Hair follicular keratinocyte (primary cell): ENCODE measurements around the gene GNB3. TPM values are rescaled to one million over a fixed set of nuclear protein-coding genes. Genes with fewer than 3 reads are reported as not detected.

Experiments used
- total RNA-seq: library from RNA; depleted of rRNA; stranded (reverse); fragments of >200 nt; gene quantifications from 2 replicates; pipeline ENCODE4 v1.2.3, GENCODE V29; 2015

GNB3 gene
- total RNA-seq, result 0.47 and 0.49 TPM in 2 replicates

DNA sequence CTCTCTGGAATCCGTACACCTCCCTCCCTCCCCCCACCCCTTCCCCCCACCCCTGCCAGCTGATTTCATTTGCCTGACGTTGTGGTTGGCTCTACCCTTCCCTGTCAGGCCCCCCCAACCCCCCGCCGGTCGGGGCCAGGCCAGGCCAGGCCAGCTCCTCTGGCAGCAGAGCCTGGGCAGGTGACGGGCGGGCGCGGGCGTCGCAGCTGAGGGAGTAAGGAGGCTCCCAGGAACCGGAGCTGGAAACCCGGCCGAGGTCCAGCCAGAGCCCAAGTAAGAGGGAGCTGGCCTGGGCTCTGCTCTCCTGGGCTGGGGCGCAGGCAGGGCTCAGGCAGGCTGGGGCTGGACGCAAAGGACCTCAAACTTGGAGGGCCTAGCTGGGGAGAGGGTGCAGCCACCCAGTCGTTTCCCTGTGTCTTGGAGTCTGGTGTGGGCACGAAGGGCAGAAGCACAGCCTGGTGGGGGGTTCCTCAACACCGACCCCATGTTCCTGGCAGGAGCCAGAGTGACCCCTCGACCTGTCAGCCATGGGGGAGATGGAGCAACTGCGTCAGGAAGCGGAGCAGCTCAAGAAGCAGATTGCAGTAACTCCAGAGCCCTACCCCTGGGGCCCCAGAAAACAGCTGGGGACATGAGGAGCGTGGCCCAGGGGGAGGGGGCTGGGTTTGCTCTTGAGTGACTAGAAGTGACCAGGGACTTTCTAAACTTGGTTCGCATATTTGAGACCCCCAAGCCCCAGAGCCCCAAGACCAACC lies at the start of gene GNB3:
Gene GNB3 (plus strand): TSS at position 165 of the 755 bp plus-strand sequence. CDS start 363 bp downstream, at position 528.

DNA sequence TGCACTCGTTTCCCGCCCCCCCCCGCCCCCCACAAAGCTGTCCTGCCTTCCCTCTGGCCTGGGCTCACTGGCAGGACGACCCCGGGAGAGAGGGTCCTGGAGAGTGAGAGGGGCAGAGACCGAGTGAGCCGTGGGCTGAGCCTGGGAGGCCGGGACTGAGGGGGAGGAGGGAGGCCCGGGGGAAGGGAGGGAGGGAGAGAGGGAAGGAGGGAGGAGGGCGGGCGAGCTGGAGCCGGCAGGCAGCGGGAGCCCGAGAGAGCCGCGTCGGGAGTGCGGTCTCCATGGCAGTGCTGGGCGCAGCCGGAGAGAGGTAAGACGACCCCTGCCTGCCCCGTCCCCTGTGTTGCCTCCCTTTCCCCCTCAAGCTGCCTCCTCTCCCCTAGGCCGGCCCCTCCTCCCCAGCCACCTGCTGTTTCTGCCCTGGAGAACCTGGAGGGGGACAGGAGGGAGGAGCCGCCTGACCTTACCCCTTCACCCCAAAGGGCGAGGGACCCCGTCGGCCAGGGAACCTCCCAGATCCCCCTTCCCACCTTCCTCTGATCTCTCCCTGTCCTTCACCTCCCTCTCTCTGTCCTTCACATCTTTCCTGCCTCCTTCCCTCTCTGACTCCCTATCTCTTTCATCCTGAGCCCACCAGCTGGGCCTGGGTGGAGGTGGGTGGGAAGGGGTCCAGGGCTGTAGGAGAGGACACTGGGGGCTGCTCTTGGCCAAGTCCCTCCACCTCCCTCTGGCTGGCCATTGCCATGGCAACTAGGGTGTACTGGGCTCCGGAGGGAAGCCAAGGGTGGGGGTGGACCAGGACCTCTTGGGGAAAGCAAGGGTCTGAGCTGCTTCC lies 18.9 kb upstream of the GNB3 start, which contains the start of gene GPR162:
Gene GPR162 (plus strand): TSS at position 231 of the 835 bp plus-strand sequence. CDS start 2,078 bp downstream, outside the sequence.

DNA sequence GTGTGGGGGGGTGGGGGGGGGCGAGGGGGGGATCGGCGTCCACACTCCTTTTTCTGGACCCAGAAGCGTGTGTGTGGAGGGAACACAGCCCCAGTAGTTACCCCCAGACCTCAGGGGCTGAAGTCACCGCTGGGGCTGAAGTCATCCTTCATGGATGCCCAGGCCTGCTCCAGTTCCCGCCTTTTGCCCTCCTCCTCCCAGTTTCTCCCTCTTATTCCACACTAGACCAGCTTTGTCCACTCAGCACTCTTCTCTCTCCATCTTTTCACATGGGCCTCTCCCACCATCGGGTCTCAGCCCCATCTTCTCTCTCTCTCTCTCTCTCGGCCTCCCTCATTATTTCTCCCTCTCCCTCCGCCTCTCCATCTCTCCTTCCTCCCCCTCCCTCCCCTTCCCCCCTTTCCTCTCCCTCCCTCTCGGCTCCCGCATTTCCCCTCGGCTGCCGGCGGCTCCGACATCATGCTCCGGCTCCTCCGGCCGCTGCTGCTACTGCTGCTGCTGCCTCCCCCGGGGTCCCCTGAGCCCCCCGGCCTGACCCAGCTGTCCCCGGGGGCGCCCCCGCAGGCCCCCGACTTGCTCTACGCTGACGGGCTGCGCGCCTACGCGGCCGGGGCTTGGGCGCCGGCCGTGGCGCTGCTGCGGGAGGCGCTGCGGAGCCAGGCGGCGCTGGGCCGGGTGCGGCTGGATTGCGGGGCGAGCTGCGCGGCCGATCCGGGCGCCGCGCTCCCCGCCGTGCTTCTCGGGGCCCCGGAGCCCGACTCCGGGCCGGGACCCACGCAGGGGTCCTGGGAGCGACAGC lies 12.5 kb upstream of the GNB3 start, which contains the start of gene P3H3:
Gene P3H3 (plus strand): TSS at position 426 of the 799 bp plus-strand sequence. CDS start 34 bp downstream, at position 460.

DNA sequence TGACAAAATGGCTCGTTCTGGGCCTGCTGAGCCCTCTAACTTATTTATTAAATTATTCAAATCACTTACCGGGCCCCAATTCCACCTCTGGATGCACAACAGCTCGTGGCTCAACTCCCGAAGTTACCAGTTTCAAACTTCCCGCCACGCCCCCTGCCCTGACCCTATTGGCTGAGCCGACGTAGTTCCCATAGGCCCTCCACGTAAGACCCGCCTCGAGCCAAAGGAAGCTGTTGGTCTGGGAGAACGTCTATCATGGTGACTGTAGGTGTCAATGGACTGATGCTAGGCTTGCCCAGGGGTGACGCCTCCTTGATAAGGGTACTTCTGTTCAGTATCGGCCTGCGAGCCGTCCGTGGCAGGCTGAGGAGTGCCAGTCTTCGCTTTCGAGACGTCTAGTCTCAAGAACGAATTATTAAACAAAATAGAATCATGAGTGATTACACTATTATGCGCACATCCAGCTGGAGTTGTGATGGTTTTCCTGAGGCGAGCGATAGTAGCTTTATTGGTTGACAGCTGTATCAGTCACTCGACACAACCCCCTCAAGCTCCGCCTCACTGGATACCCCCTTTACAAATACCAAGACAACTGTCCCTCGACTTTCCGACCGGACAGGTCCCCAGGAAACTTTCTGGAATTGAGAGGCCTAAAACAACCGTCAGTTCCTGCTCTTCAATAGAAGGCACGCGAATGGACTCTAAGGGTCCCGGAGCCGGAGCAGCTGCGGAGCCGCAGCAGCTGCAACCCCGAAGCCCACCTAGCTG lies 10.6 kb downstream of the GNB3 start, which contains the start of gene CDCA3:
Gene CDCA3 (minus strand): TSS at position 134 of the 768 bp plus-strand sequence. CDS start 334 bp downstream, outside the sequence.

DNA sequence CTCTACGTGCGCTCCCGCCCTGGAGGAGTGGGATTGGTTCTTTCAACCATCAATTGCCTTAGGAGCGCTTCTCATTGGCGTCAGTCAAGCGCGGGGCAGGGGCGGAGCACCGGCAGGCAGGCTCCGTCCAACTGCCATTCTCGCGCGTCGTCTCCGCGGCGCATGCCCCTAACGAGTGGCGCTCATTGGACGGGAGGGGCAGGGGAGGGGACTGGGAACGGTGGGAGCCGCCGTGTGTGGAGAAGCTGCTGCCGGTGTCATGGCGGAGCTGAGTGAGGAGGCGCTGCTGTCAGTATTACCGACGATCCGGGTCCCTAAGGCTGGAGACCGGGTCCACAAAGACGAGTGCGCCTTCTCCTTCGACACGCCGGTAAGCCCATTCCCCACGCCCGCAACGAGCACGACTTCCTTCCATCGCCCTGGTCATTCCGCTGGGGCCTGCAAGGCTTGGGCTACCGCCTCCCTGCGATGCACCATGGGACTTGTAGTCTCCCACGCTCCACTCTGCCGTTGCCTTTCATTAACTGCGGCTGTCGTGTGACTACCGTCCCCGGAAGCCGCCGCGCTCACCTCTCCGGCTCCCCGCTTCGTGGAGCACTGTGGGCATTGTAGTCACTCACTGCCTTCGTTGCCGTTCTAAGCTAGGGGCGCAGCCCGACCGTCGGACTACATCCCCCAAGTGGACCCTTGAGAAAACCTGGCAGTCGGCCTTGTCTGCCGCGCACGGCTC lies 11.4 kb downstream of the GNB3 start, which contains the start of gene USP5:
Gene USP5 (plus strand): TSS at position 230 of the 730 bp plus-strand sequence. CDS start 30 bp downstream, at position 260.

DNA sequence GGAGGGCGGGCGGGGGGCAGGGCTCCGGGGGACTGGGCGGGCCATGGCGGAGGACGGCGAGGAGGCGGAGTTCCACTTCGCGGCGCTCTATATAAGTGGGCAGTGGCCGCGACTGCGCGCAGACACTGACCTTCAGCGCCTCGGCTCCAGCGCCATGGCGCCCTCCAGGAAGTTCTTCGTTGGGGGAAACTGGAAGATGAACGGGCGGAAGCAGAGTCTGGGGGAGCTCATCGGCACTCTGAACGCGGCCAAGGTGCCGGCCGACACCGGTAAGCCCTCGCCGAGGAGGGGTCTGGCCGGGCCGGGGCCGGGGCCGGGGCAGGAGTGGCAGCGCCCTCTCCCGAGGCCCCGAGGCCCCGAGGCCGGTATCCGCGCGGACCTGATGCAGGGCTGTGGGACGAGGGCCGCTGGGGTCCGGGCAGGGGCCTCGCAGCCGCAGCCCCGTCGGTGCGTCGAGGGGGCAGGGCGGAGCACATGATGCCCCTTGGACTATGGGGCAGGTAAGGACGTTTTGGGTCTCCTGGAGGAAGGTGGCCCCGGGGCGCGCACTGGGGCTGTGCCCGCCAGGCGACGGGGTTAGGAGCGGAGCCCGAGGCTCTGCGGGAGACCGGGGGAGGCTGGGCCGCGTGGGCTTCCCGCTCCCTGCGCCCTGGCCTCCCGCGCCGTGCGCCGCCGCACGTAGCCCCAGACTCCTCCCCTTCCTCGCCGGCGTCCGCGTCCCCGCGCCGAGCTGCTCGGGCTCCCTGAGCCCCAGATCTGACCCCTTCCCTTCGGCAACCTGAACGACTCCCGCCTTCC lies 26.9 kb downstream of the GNB3 start, which contains the start of gene TPI1:
Gene TPI1 (plus strand): TSS at position 119 of the 798 bp plus-strand sequence. CDS start 36 bp downstream, at position 155.

DNA sequence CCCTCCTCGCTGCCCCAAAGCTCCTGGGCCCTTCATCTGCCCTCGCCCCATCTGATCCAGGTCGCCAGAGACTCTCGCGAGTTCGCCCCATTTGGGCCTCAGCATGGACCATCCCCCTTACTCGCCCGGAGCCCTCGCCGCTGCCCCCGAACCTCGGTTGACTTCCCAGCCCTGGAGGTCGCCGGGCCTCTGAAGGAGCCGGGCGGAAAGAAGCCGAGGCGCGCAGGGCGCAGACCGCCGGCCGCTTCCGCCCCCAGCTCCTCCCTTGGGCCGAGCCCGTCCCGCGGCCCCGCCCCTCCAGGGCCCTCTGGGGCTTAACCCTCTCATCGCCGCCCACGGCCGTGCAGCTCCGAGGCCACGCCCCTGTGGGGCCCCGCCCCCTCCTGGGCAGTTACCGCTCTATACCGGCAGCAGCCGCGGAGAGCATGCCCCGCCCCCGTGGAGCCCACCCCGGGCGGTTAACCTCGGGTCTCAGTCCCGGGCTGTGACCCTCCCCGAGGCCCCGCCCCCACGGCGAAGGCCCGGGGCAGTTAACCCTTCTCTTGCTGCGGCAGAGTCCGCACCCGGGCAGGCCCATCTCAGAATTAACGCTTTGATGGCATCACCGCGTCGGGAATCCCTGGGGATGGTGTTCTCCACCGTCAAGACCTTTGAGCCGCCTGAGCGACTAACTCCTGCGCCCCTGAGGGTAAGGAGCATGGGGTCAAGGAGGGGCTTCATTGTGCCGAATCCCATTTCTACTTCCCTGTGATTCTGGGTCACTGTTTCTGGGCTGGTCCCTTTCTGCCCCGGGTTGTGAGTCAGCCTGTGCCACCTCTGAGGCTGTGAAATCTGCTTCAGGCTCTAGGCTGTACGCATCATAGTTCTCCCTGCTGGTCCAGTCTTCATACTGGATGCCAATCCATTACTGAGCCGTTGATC lies 32.6 kb downstream of the GNB3 start, which contains the start of gene SPSB2:
Gene SPSB2 (minus strand): TSS at position 210 of the 921 bp plus-strand sequence. CDS start 402 bp downstream, outside the sequence.

Other genes with a start within 250 kb of the GNB3 start
- gene CHD4, start 233.5 kb upstream of the GNB3 start, total RNA-seq, result 153 and 169 TPM in 2 replicates
- 15.7 and 17.6 TPM in 2 replicates for gene LPAR5, start 205.0 kb upstream of the GNB3 start, total RNA-seq
- gene ACRBP, start 193.5 kb upstream of the GNB3 start, total RNA-seq, result 0.16 TPM in 1 of 2 replicates, not detected in the other
- gene ING4, start 177.8 kb upstream of the GNB3 start, total RNA-seq, result 12.8 and 22.3 TPM in 2 replicates
- 11.6 and 14.3 TPM in 2 replicates for gene ZNF384, start 151.6 kb upstream of the GNB3 start, total RNA-seq
- gene PIANP, start 140.1 kb upstream of the GNB3 start, total RNA-seq, result not detected in 2 replicates
- gene COPS7A, start 116.9 kb upstream of the GNB3 start, total RNA-seq, result 78.2 and 94.5 TPM in 2 replicates
- 359 and 402 TPM in 2 replicates for gene MLF2, start 87.8 kb upstream of the GNB3 start, total RNA-seq
- gene PTMS, start 74.6 kb upstream of the GNB3 start, total RNA-seq, result 102 and 124 TPM in 2 replicates
- gene LAG3, start 68.4 kb upstream of the GNB3 start, total RNA-seq, result 0.08 TPM in 1 of 2 replicates, not detected in the other
- not detected in 2 replicates for gene CD4, start 51.4 kb upstream of the GNB3 start, total RNA-seq
- not detected in 2 replicates for gene GPR162, start 19.1 kb upstream of the GNB3 start, total RNA-seq
- 10.6 and 15.9 TPM in 2 replicates for gene P3H3, start 12.5 kb upstream of the GNB3 start, total RNA-seq
- 16.6 and 52.9 TPM in 2 replicates for gene CDCA3, start 10.4 kb downstream of the GNB3 start, total RNA-seq
- 62.9 and 69.8 TPM in 2 replicates for gene USP5, start 11.2 kb downstream of the GNB3 start, total RNA-seq
- gene TPI1, start 26.6 kb downstream of the GNB3 start, total RNA-seq, result 989 and 1,326 TPM in 2 replicates
- gene SPSB2, start 32.4 kb downstream of the GNB3 start, total RNA-seq, result 12.8 and 13.2 TPM in 2 replicates
- 4.1 and 6.2 TPM in 2 replicates for gene LRRC23, start 63.9 kb downstream of the GNB3 start, total RNA-seq
- gene ENO2, start 73.7 kb downstream of the GNB3 start, total RNA-seq, result 0.68 and 2.1 TPM in 2 replicates
- gene ATN1, start 87.0 kb downstream of the GNB3 start, total RNA-seq, result 8.4 and 17.5 TPM in 2 replicates
- not detected in 2 replicates for gene RNU7-1, start 102.9 kb downstream of the GNB3 start, total RNA-seq
- 146 and 147 TPM in 2 replicates for gene C12orf57, start 103.1 kb downstream of the GNB3 start, total RNA-seq
- 20.9 and 24.3 TPM in 2 replicates for gene PTPN6, start 110.4 kb downstream of the GNB3 start, total RNA-seq
- 300 and 356 TPM in 2 replicates for gene PHB2, start 129.7 kb downstream of the GNB3 start, total RNA-seq
- gene EMG1, start 130.0 kb downstream of the GNB3 start, total RNA-seq, result 87.1 and 114 TPM in 2 replicates
- gene LPCAT3, start 177.6 kb downstream of the GNB3 start, total RNA-seq, result 17.3 and 32.2 TPM in 2 replicates
- 1.9 and 6.0 TPM in 2 replicates for gene C1S, start 219.8 kb downstream of the GNB3 start, total RNA-seq